GM10248 (cell line): ENCODE measurements around the gene FUZ.

ENCODE experiments used
- CTCF ChIA-PET: fragments of 300-600 bp; sonication (Branson Sonifier 250); formaldehyde crosslinking; extraction: SDS; loops from one replicate; lab custom pipeline; 2021; ENCODE audit warnings: antibody characterized with exemption; lab: Yijun Ruan, JAX
- POLR2A ChIA-PET: fragments of 350-650 bp; sonication (Branson Sonifier 250); formaldehyde crosslinking; extraction: SDS; loops from one replicate; lab custom pipeline; 2020; ENCODE audit warnings: antibody characterized with exemption; lab: Yijun Ruan, JAX
- DNase-seq: peaks from one replicate; pipeline ENCODE4 v3.0.0; 2012; ENCODE audit errors: extremely low spot score
- CTCF ChIP-seq: IDR thresholded peaks from 2 replicates; pipeline ENCODE4 v1.5.1; 2012; ENCODE audit warnings: mild to moderate bottlenecking, low read depth; ENCODE audit errors: extremely low read depth, missing control alignments, control extremely low read depth

The FUZ gene

DNA sequence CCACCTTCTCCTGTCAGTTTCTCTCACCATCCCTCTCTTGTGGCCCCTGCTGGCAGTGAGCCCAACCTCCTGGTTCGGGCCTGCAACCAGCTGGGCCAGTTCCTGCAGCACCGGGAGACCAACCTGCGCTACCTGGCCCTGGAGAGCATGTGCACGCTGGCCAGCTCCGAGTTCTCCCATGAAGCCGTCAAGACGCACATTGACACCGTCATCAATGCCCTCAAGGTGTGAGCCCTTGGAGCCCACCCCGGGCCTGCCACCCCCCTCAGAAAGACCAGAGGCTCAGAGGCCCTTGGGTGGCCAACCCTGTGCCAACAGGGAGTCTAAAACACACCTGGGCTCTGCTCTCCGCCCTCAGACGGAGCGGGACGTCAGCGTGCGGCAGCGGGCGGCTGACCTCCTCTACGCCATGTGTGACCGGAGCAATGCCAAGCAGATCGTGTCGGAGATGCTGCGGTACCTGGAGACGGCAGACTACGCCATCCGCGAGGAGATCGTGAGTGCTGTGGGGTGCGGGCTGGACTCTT, 13.8 kb downstream of the FUZ start:
- CTCF ChIA-PET = no interaction called here
- POLR2A ChIA-PET = no interaction called here
- TF ChIP-seq CTCF = no peak
- no peak for DNase-seq

- POLR2A ChIA-PET = interaction anchor here (0.8 kb wide), 1 partner anchor 158 kb away, joined by 3 read pairs; the partner anchor contains the start of gene RRAS
- CTCF ChIA-PET = no interaction called here
- no peak for DNase-seq
- no peak for TF ChIP-seq CTCF
Measured at GRCh38 chr19:49798574-49798973, 14.5 kb downstream of the FUZ start.

- ChIA-PET CTCF (no interaction called here), POLR2A (no interaction called here)
- DNase-seq = no peak
- TF ChIP-seq CTCF = no peak
Measured at GRCh38 chr19:49795615-49796014, 17.5 kb downstream of the FUZ start.

DNA sequence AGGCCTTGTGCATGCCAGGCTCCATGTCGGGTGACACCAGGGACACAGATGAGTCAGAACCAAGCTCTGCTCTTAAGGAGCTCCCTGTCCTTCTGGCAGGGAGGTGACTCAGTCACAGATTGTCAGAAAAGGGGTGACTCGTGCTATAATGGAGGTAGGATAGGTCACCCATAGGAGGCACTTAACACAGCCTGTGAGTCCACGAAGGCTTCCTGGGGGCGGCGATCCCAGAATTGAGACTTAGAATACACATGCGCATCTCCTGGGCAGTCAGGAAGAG, 19.6 kb downstream of the FUZ start:
- ChIA-PET POLR2A (no interaction called here), CTCF (no interaction called here)
- TF ChIP-seq CTCF = no peak
- DNase-seq = no peak

DNA sequence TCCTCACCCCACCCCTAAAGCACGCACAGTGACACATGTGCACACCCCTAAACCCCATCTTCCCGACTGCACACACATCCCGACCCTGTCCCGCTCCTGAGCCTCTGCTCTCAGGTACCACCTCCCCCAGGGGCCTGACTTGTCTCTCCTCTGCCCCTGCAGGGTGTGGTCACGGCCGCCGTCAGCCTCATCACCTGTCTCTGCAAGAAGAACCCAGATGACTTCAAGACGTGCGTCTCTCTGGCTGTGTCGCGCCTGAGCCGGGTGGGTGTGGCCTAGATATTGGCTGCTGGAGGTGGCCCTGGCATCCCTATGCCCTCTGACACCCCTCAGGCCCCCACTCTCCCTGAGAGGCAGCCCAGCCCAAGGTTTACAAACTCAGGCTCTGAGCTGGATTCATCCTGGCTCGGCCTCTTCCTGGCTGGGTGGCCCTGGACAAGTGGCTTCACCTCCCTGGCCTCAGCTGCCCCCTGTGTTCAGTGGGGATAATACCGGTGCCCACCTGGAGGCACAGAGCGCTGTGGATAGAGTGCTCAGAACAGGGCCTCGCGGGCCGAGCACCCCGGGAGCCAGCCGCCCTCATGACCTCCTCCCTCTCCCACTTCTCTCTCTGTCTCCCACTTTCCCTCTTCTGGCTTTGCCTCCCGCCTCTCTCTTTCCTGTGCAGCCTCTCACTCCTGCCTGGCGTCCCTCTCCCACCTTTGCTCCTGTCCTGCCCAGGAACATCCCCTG, 20.1 kb downstream of the FUZ start:
- TF ChIP-seq CTCF = no peak
- POLR2A ChIA-PET = no interaction called here
- CTCF ChIA-PET = no interaction called here
- no peak for DNase-seq

DNA sequence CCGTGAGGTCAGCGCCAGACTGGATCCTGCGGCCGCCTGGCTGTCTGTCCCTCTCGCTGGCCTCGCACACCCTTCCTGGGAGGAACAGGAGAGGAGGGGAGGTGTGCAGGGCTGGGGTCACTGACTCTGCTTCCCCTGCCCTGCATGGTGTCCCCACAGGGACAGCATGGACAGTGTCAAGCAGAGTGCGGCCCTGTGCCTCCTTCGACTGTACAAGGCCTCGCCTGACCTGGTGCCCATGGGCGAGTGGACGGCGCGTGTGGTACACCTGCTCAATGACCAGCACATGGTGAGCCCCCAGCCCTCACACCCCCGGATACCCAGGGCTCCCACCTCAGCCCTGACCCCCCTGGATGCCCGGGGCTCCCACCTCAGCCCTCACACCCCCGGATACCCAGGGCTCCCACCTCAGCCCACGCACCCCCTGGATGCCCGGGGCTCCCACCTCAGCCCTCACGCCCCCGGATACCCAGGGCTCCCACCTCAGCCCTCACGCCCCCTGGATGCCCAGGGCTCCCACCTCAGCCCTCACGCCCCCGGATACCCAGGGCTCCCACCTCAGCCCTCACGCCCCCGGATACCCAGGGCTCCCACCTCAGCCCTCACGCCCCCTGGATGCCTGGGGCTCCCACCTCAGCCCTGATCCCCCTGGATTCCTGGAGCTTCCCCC, 21.2 kb downstream of the FUZ start:
- no peak for TF ChIP-seq CTCF
- CTCF ChIA-PET = no interaction called here
- POLR2A ChIA-PET = no interaction called here
- no peak for DNase-seq
